ENCODE data around the gene FARP2. TPM values are rescaled to one million over a fixed set of nuclear protein-coding genes. Genes with fewer than 3 reads are reported as not detected.

FARP2 gene
- total RNA-seq = 63.6 and 67.0 TPM in 2 replicates
- long read RNA-seq, full-length matches to known transcripts = 8 of 37 reads
- long read RNA-seq, partial matches to known transcripts = 15 of 37 reads
- long read RNA-seq, other reads (novel, unspliced or antisense) = 14 of 37 reads

- no peaks in the 10 kb centered on the region for H3K27me3 Mint-ChIP-seq
- peaks cover 44% of the 10 kb centered on the region for H3K4me1 Mint-ChIP-seq (ENCODE audit: low read depth)
- peak within 1 kb of the TSS; percentile 70 for H3K4me3 Mint-ChIP-seq (ENCODE audit: low read depth)
- H3K36me3 Mint-ChIP-seq (ENCODE audit: insufficient read depth) = peaks cover 14% of the 10 kb centered on the region
- no peak for TF ChIP-seq CTCF (IDR thresholded peaks at IDR 0.05; ENCODE audit: unreplicated experiment)
- DNase-seq (ENCODE audit: low spot score, unreplicated experiment) = peak; percentile 99
- H3K9me3 Mint-ChIP-seq (ENCODE audit: low read depth) = no peaks in the 10 kb centered on the region
- H3K27ac Mint-ChIP-seq = peak within 1 kb of the TSS; percentile 91
Observed at GRCh38 chr2:241355983-241356870, at the start of gene FARP2. FARP2 (plus strand) TSS chr2:241356285; CDS start chr2:241373108, 16,823 bp downstream.

GRCh38 chr2:241307055-241307454, 49.0 kb upstream of the FARP2 start:
- TF ChIP-seq CTCF (IDR thresholded peaks at IDR 0.05; ENCODE audit: unreplicated experiment) = no peak
- peaks cover 26% of the 10 kb centered on the region for H3K4me1 Mint-ChIP-seq (ENCODE audit: low read depth)
- H3K9me3 Mint-ChIP-seq (ENCODE audit: low read depth) = no peaks in the 10 kb centered on the region
- peaks cover 1% of the 10 kb centered on the region for H3K36me3 Mint-ChIP-seq (ENCODE audit: insufficient read depth)
- no peak overlapping the region for H3K4me3 Mint-ChIP-seq (ENCODE audit: low read depth)
- no peak overlapping the region for H3K27ac Mint-ChIP-seq
- no peak for DNase-seq (ENCODE audit: low spot score, unreplicated experiment)
- H3K27me3 Mint-ChIP-seq = no peaks in the 10 kb centered on the region

GRCh38 chr2:241308267-241308666, 47.8 kb upstream of the FARP2 start:
- no peak for TF ChIP-seq CTCF (IDR thresholded peaks at IDR 0.05; ENCODE audit: unreplicated experiment)
- H3K4me1 Mint-ChIP-seq (ENCODE audit: low read depth) = peaks cover 21% of the 10 kb centered on the region
- H3K9me3 Mint-ChIP-seq (ENCODE audit: low read depth) = no peaks in the 10 kb centered on the region
- H3K36me3 Mint-ChIP-seq (ENCODE audit: insufficient read depth) = peaks cover 1% of the 10 kb centered on the region
- no peaks in the 10 kb centered on the region for H3K27me3 Mint-ChIP-seq
- peak overlapping the region; percentile 5 for H3K27ac Mint-ChIP-seq
- H3K4me3 Mint-ChIP-seq (ENCODE audit: low read depth) = no peak overlapping the region
- DNase-seq (ENCODE audit: low spot score, unreplicated experiment) = no peak

GRCh38 chr2:241308832-241309500, 47.1 kb upstream of the FARP2 start:
- Mint-ChIP-seq H3K4me3 (ENCODE audit: low read depth) (no peak overlapping the region), H3K27ac (peak overlapping the region; percentile 0), H3K4me1 (ENCODE audit: low read depth) (peaks cover 23% of the 10 kb centered on the region), H3K36me3 (ENCODE audit: insufficient read depth) (peaks cover 1% of the 10 kb centered on the region), H3K9me3 (ENCODE audit: low read depth) (no peaks in the 10 kb centered on the region), H3K27me3 (no peaks in the 10 kb centered on the region)
- TF ChIP-seq CTCF (IDR thresholded peaks at IDR 0.05; ENCODE audit: unreplicated experiment) = no peak
- no peak for DNase-seq (ENCODE audit: low spot score, unreplicated experiment)

- Mint-ChIP-seq H3K4me1 (ENCODE audit: low read depth) (peaks cover 22% of the 10 kb centered on the region), H3K27ac (peak overlapping the region; percentile 16), H3K27me3 (no peaks in the 10 kb centered on the region), H3K4me3 (ENCODE audit: low read depth) (no peak overlapping the region), H3K9me3 (ENCODE audit: low read depth) (no peaks in the 10 kb centered on the region), H3K36me3 (ENCODE audit: insufficient read depth) (peaks cover 1% of the 10 kb centered on the region)
- no peak for TF ChIP-seq CTCF (IDR thresholded peaks at IDR 0.05; ENCODE audit: unreplicated experiment)
- DNase-seq (ENCODE audit: low spot score, unreplicated experiment) = no peak
Observed at GRCh38 chr2:241309684-241310117, 46.4 kb upstream of the FARP2 start.
